ENCODE results near the gene SCYGR2. TPM values are rescaled to one million over a fixed set of nuclear protein-coding genes. Genes with fewer than 3 reads are reported as not detected.

Gene SCYGR2
- total and polyA plus RNA-seq, 2 of the 8 experiments (the other 6 are each of a cell fraction or from before 2014, with no cell fraction given): not detected

DNA sequence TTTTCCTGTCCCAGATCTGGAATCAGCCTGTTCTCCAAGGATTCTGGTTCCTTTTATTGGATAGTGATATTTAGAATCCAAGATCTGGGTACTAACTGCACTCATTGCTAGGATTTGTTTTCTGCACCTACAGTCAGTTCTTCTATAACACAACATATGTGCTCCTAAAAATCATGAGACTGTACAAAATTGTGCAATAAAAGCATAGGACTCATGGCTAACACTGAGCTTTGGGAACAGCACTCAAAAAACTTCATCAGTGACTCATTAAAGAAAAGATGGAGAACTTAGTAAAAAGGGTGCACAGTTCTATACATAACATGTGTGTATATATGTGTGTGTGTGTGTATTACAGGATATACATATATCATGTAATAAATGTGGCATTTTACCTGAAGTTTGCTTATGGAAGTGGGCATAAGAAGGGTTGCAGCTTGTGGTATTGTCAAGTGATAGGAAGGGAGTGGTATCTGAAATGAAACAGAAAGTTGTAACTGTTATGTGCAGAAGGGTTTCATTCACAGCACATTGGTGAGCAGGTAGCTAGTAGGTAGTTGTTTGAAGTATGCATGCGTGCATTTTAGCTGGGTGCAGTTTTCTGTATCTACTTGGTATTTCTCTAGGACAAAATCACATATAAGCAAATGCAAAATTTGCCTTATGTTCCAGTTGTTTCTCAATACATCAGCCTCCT is 5.9 kb upstream of the SCYGR2 start:
- H3K56ac ChIP-seq (replicated peaks; ENCODE audit: insufficient read length, low read depth, low read length): no peak overlapping the region
- no peak overlapping the region for H2BK5ac ChIP-seq (ENCODE audit: low read depth, low read length)
- CTCF ChIA-PET (ENCODE audit: partially characterized antibody): interaction anchor here (0.7 kb wide), 1 partner anchor 66 kb away, joined by 4 read pairs; no protein-coding TSS in a partner anchor
- no peak overlapping the region for H2AK5ac ChIP-seq (ENCODE audit: low read depth, low read length)
- no peaks in the 10 kb centered on the region for H3K79me2 ChIP-seq (ENCODE audit: control insufficient read depth in 1 of 2, insufficient read depth in 2 of 2, low read length in 2 of 2)
- no peak for FAIRE-seq
- no peaks in the 10 kb centered on the region for H4K20me1 ChIP-seq (replicated peaks in 1 of 2; ENCODE audit: control insufficient read depth in 1 of 2, insufficient read depth in 2 of 2, low read length in 2 of 2)
- no peak overlapping the region for H4K91ac ChIP-seq (replicated peaks; ENCODE audit: insufficient read length, low read length)
- no peak overlapping the region for H3K14ac ChIP-seq (ENCODE audit: insufficient read length)
- no peaks in the 10 kb centered on the region for H3K36me3 ChIP-seq (ENCODE audit: control insufficient read depth in 2 of 4, insufficient read depth in 4 of 4, low read length in 3 of 4)
- no peaks in the 10 kb centered on the region for H3K9me3 ChIP-seq (ENCODE audit: insufficient read depth in 2 of 2, low read depth in 1 of 2, low read length in 1 of 2)
- H2BK15ac ChIP-seq (ENCODE audit: low read length): no peak overlapping the region
- H3K4me3 ChIP-seq (ENCODE audit: extremely low read depth in 1 of 4, insufficient read depth in 2 of 4, low read depth in 3 of 4, low read length in 4 of 4): no peak overlapping the region
- no peak overlapping the region for H2BK12ac ChIP-seq (ENCODE audit: low read depth, low read length)
- no peak for DNase-seq (ENCODE audit: low read depth in 1 of 2, low spot score in 2 of 2)
- no peaks in the 10 kb centered on the region for H3K27me3 ChIP-seq (replicated peaks in 1 of 4; ENCODE audit: control insufficient read depth in 3 of 4, extremely low read depth in 1 of 4, insufficient read depth in 3 of 4, low read length in 3 of 4)
- no peak overlapping the region for H4K5ac ChIP-seq (ENCODE audit: insufficient read length, low read depth, low read length)
- no peak overlapping the region for H3K18ac ChIP-seq (ENCODE audit: extremely low read depth, low read length)
- POLR2A ChIA-PET (ENCODE audit: partially characterized antibody): no interaction called here
- no peak overlapping the region for H3K4me2 ChIP-seq (ENCODE audit: insufficient read depth in 1 of 2, low read depth in 2 of 2, low read length in 2 of 2)
- WGBS, 2 experiments (ENCODE audit: extremely low coverage in 1 of 2, insufficient coverage in 1 of 2, insufficient read length in 1 of 2, insufficient replicate concordance in 2 of 2, low coverage in 1 of 2, low lambda C conversion rate in 2 of 2, missing lambda C conversion rate in 1 of 2): 96% methylated on average over 1 of the region's 1 CpG; no CpG with 5 or more reads in 1 of the 2 experiments
- H3K27ac ChIP-seq (ENCODE audit: low read depth, low read length): no peak overlapping the region
- H3K23me2 ChIP-seq (ENCODE audit: low read depth, low read length): no peaks in the 10 kb centered on the region
- H2BK20ac ChIP-seq (ENCODE audit: low read length): no peak overlapping the region
- no peak overlapping the region for H4K8ac ChIP-seq (ENCODE audit: extremely low read depth, insufficient read depth, low read length)
- no peak overlapping the region for H3K23ac ChIP-seq (ENCODE audit: insufficient read length)
- no peak overlapping the region for H3K4ac ChIP-seq (replicated peaks; ENCODE audit: insufficient read length, low read depth, low read length)
- peaks cover 0 to 4% (median 0%) of the 10 kb centered on the region in 4 experiments; a peak in 2 of 7 replicates for H3K4me1 ChIP-seq (replicated peaks in 1 of 4; ENCODE audit: control insufficient read depth in 3 of 4, insufficient read depth in 4 of 4, low read length in 3 of 4)
- H2BK120ac ChIP-seq (replicated peaks; ENCODE audit: low read depth, low read length): no peak overlapping the region
- H3K9ac ChIP-seq (replicated peaks in 1 of 4; ENCODE audit: extremely low read depth in 1 of 4, low read depth in 3 of 4, low read length in 3 of 4): no peak overlapping the region
- no peak overlapping the region for H2AFZ ChIP-seq (ENCODE audit: low read length)
- H3K79me1 ChIP-seq (ENCODE audit: low read depth, low read length): no peaks in the 10 kb centered on the region
- TF ChIP-seq TAF1 (IDR thresholded peaks at IDR 0.05; ENCODE audit: low read depth, low read length): no peak
- no peak for TF ChIP-seq RBBP5 (IDR thresholded peaks at IDR 0.05; ENCODE audit: borderline replicate concordance, low read depth, low read length)
- TF ChIP-seq SIRT6 (IDR thresholded peaks at IDR 0.05; ENCODE audit: low read length): no peak
- TF ChIP-seq MAFK (IDR thresholded peaks at IDR 0.05; ENCODE audit: low read depth, low read length): no peak
- TF ChIP-seq SIX5 (IDR thresholded peaks at IDR 0.05; ENCODE audit: low read depth, low read length): no peak
- TF ChIP-seq TCF12 (IDR thresholded peaks at IDR 0.05; ENCODE audit: low read depth, low read length): no peak
- TF ChIP-seq RNF2 (IDR thresholded peaks at IDR 0.05; ENCODE audit: borderline replicate concordance, low read depth, low read length, missing control alignments, poor library complexity, severe bottlenecking): no peak
- TF ChIP-seq SP1 (IDR thresholded peaks at IDR 0.05; ENCODE audit: low read depth, low read length): no peak
- TF ChIP-seq EZH2 (IDR thresholded peaks at IDR 0.05; ENCODE audit: low read depth, low read length, severe bottlenecking): no peak
- no peak for TF ChIP-seq JUND (IDR thresholded peaks at IDR 0.05; ENCODE audit: low read length)
- TF ChIP-seq, protein P1, sequence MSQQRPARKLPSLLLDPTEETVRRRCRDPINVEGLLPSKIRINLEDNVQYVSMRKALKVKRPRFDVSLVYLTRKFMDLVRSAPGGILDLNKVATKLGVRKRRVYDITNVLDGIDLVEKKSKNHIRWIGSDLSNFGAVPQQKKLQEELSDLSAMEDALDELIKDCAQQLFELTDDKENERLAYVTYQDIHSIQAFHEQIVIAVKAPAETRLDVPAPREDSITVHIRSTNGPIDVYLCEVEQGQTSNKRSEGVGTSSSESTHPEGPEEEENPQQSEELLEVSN (IDR thresholded peaks at IDR 0.05): no peak
- no peak for TF ChIP-seq TBP (IDR thresholded peaks at IDR 0.05; ENCODE audit: low read depth, low read length)
- TF ChIP-seq RXRA (IDR thresholded peaks at IDR 0.05; ENCODE audit: insufficient read depth, low read depth, low read length): no peak
